ENCODE data around the gene C2. TPM values are rescaled to one million over a fixed set of nuclear protein-coding genes. Genes with fewer than 3 reads are reported as not detected.

Gene C2
- total RNA-seq, 6 experiments from 2014 or later, result 0.24 to 0.43 (median 0.43) TPM; not detected in 2

- Mint-ChIP-seq H3K27ac (peak overlapping the region; percentile 96; the same call in 1 of the 2 replicates), H3K9me3 (peaks cover 3% of the 10 kb centered on the region; the same call in 1 of the 2 replicates), H3K27me3 (ENCODE audit: insufficient read depth) (peaks cover 20% of the 10 kb centered on the region), H3K4me1 (ENCODE audit: low read depth) (peaks cover 35% of the 10 kb centered on the region), H3K4me3 (no peak overlapping the region), H3K36me3 (ENCODE audit: low read depth) (peaks cover 35% of the 10 kb centered on the region)
- DNase-seq, result no peak
- TF ChIP-seq CTCF (IDR thresholded peaks at IDR 0.05), result no peak
Measured at GRCh38 chr6:31968791-31969711, 41.5 kb downstream of the C2 start.

DNA sequence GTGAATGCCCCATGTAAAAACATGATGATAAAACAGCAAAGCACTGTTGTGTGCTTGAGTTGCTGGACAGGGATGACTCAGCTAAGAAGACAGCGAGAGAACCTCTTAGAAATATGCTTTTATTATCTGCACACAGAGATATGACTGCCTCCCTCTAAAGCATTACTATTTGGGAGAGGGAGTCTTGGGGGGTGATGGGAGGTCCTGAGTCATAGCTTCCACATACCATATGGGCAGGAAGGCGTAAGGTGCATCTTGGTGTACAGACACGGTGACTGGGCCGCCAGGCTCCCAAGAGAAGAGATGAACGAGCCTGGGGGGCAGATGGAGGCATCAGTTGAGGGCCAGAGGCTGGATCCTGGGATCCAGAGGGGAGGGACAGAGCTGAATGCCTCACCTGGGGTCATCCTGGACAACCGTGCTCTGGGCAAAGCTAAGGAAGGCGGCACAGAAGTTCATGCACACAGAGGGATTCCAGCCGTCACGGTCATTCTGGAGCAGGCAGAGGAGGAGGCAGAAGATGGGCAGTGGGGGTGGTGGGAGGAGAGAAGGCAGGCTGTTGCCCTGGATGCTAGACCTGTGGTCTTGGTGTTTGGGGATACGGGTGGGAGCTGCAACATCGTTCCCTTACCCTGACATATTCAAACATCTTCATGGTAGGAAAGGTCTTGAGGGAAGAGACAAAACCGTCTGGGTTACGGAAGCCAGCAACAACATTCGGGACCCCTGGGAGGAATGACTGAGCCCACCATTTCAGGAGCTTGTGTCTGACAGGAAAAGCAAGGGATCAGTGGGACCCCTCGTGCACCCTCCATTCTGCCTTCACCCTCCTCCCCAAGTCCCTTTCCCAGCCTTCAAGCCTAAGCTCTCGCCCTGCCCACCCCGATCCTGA lies 42.4 kb downstream of the C2 start:
- Mint-ChIP-seq H3K36me3 (ENCODE audit: low read depth) (peaks cover 35% of the 10 kb centered on the region), H3K4me3 (peak overlapping the region; percentile 92), H3K27ac (peak overlapping the region; percentile 96), H3K9me3 (peaks cover 3% of the 10 kb centered on the region; the same call in 1 of the 2 replicates), H3K27me3 (ENCODE audit: insufficient read depth) (peaks cover 20% of the 10 kb centered on the region), H3K4me1 (ENCODE audit: low read depth) (peaks cover 37% of the 10 kb centered on the region)
- no peak for TF ChIP-seq CTCF (IDR thresholded peaks at IDR 0.05)
- DNase-seq, result peak; percentile 45

- Mint-ChIP-seq H3K27ac (peak overlapping the region; percentile 96), H3K4me1 (ENCODE audit: low read depth) (peaks cover 37% of the 10 kb centered on the region), H3K36me3 (ENCODE audit: low read depth) (peaks cover 33% of the 10 kb centered on the region), H3K4me3 (peak overlapping the region; percentile 92), H3K27me3 (ENCODE audit: insufficient read depth) (peaks cover 20% of the 10 kb centered on the region), H3K9me3 (peaks cover 3% of the 10 kb centered on the region; the same call in 1 of the 2 replicates)
- no peak for TF ChIP-seq CTCF (IDR thresholded peaks at IDR 0.05)
- no peak for DNase-seq
Measured at GRCh38 chr6:31970604-31971271, 43.2 kb downstream of the C2 start.

DNA sequence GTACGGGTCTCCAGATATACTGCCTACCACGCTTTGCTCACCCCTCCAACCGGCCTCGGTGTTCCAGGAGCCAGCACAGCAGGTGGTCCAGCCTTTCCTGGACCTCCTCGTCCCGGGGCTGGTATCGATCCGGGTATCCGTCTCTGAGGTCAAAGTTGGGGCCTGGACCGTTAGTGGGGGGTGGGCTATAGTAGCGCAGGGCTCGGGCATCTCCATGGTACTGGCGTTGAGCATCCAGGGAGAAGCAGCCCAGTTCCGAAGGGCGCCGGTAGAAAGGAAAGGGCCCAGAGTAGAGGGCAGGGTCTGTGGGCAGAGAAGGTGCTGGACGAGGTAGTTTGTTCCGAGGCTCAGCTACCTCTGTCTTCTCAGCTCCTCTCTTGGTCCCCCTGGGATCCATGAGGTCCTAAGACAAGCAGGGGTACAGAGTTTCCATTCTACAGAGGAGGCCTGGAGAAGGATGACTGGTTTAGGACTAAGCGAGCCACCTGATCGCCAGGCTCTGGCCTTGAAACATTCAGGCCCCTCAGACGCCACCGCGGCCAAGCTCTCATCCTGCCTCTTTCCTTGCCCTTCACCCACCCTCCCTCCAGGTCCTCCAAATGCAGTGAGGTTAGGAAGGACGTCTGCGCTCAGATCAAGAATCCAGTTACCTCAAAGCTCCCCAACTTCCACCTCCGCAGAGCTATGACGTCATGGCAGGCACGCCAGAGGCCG lies 43.9 kb downstream of the C2 start:
- Mint-ChIP-seq H3K4me1 (ENCODE audit: low read depth) (peaks cover 37% of the 10 kb centered on the region), H3K9me3 (peaks cover 3% of the 10 kb centered on the region; the same call in 1 of the 2 replicates), H3K36me3 (ENCODE audit: low read depth) (peaks cover 29% of the 10 kb centered on the region), H3K4me3 (peak overlapping the region; percentile 92), H3K27ac (peak overlapping the region; percentile 96), H3K27me3 (ENCODE audit: insufficient read depth) (peaks cover 20% of the 10 kb centered on the region)
- no peak for TF ChIP-seq CTCF (IDR thresholded peaks at IDR 0.05)
- no peak for DNase-seq

Measured in HFFc6 (cell line).